RWPE1 (cell line): ENCODE data around the gene OXCT1.

Source experiments
- CTCF ChIA-PET: fragments of 350-600 bp; sonication (Branson Sonifier 250); formaldehyde crosslinking; extraction: SDS; loops from one replicate; lab custom pipeline; 2021; lab: Yijun Ruan, JAX
- POLR2A ChIA-PET: fragments of 400-600 bp; formaldehyde crosslinking; extraction: SDS; loops from one replicate; lab custom pipeline; 2020; ENCODE audit warnings: antibody characterized with exemption; ENCODE audit not compliant: low non-redundant PET; lab: Yijun Ruan, JAX
- DNase-seq: peaks from one replicate; pipeline ENCODE4 v3.0.0; 2012; ENCODE audit warnings: low spot score
- H3K27ac ChIP-seq: fragments of 450-650 bp; 2 replicates; pipeline ENCODE4 v1.5.1; 2017
- TF ChIP-seq, protein P1 (sequence below): fragments of 450-650 bp; conservative IDR thresholded peaks from 2 replicates; pipeline ENCODE4 v1.5.1; 2017; ENCODE audit warnings: low read depth, mild to moderate bottlenecking

The OXCT1 gene

GRCh38 chr5:41794471-41794870 lies 75.8 kb downstream of the OXCT1 start:
- no peak overlapping the region for H3K27ac ChIP-seq
- peak; percentile 73 for DNase-seq
- TF ChIP-seq, protein P1, sequence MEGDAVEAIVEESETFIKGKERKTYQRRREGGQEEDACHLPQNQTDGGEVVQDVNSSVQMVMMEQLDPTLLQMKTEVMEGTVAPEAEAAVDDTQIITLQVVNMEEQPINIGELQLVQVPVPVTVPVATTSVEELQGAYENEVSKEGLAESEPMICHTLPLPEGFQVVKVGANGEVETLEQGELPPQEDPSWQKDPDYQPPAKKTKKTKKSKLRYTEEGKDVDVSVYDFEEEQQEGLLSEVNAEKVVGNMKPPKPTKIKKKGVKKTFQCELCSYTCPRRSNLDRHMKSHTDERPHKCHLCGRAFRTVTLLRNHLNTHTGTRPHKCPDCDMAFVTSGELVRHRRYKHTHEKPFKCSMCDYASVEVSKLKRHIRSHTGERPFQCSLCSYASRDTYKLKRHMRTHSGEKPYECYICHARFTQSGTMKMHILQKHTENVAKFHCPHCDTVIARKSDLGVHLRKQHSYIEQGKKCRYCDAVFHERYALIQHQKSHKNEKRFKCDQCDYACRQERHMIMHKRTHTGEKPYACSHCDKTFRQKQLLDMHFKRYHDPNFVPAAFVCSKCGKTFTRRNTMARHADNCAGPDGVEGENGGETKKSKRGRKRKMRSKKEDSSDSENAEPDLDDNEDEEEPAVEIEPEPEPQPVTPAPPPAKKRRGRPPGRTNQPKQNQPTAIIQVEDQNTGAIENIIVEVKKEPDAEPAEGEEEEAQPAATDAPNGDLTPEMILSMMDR = no peak
- ChIA-PET CTCF (no interaction called here), POLR2A (no interaction called here)

DNA sequence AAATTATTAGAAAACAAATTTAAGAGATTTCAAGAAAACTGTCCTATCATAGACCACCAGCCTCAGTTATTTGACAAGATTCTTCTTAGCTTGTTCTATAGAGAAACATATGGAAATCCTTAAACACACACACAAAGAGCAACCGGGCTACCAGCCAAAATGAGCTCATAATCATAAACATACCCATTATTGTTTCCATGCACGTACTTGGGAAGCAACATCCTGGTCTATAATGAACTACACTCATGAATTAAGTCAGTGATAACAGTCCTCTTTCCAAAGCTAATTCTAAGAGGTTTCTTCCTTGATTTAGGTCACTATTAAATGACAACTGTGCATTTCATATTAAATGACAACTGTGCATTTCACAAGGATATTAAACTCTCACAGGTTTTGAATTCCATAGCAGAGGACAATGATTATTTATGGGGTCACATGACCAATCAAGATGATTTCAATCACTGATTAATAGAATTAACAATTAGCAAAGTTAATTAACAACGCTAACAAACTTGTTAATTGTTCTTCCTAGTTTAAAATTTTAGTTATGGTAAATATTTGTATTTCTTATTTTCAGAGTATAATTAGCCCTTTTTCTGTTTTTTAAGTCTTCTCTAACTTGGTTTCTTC lies 77.0 kb downstream of the OXCT1 start:
- TF ChIP-seq, protein P1 = no peak
- no peak for DNase-seq
- POLR2A ChIA-PET = no interaction called here
- no peak overlapping the region for H3K27ac ChIP-seq
- CTCF ChIA-PET = interaction anchor here (0.6 kb wide), 1 partner anchor 18 kb away, joined by 3 read pairs; no protein-coding TSS in a partner anchor

GRCh38 chr5:41790038-41790776 lies 80.0 kb downstream of the OXCT1 start:
- ChIA-PET CTCF (interaction anchor here (0.6 kb wide), 1 partner anchor 940 kb away, joined by 3 read pairs; no protein-coding TSS in a partner anchor), POLR2A (no interaction called here)
- no peak overlapping the region for H3K27ac ChIP-seq
- DNase-seq = no peak
- TF ChIP-seq, protein P1 = no peak

- TF ChIP-seq, protein P1 = no peak
- DNase-seq = no peak
- ChIA-PET POLR2A (no interaction called here), CTCF (no interaction called here)
- H3K27ac ChIP-seq = no peak overlapping the region
Observed at GRCh38 chr5:41789434-41789833, 80.8 kb downstream of the OXCT1 start.

- no peak overlapping the region for H3K27ac ChIP-seq
- ChIA-PET CTCF (no interaction called here), POLR2A (no interaction called here)
- DNase-seq = no peak
- TF ChIP-seq, protein P1 = no peak
Observed at GRCh38 chr5:41788941-41789368, 81.3 kb downstream of the OXCT1 start.

DNA sequence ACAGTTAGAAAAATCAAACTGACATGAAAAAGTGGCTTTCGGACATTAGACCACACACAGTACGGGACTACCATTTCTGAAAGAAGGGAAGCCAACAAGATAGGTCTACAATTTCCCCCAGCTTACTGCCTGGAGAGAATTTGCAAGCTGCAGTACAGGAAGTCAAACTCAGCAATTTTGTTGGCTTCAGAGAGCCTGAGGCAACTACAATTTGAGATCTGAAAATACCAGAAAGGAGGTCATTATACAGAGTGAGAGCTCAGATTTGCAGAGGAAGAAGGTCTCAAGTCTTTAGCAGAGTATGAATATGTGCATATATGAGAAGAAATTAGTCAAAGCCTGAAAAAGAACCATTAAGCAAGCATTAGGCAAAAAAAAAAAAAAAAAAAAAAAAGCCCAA lies 83.0 kb downstream of the OXCT1 start:
- CTCF ChIA-PET = no interaction called here
- H3K27ac ChIP-seq = no peak overlapping the region

More for the DNA sequence above, 83.0 kb downstream of the OXCT1 start:
- POLR2A ChIA-PET = no interaction called here
- TF ChIP-seq, protein P1 = no peak
- no peak for DNase-seq
